CD4-positive, alpha-beta T cell treated with Interleukin-6 at 100 ng/mL for 8 hours (primary cell): ENCODE data around the gene AUTS2.
"Not testable (repeated sequence)": the region's sequence is repeated elsewhere in the genome, so short reads cannot be mapped to it uniquely, and the experiment has no call there.

Experiments used
- DNase-seq: peaks from one replicate; pipeline ENCODE4 v3.0.0-alpha.2; 2020; ENCODE audit warnings: mixed read lengths, low spot score

AUTS2 gene

DNA sequence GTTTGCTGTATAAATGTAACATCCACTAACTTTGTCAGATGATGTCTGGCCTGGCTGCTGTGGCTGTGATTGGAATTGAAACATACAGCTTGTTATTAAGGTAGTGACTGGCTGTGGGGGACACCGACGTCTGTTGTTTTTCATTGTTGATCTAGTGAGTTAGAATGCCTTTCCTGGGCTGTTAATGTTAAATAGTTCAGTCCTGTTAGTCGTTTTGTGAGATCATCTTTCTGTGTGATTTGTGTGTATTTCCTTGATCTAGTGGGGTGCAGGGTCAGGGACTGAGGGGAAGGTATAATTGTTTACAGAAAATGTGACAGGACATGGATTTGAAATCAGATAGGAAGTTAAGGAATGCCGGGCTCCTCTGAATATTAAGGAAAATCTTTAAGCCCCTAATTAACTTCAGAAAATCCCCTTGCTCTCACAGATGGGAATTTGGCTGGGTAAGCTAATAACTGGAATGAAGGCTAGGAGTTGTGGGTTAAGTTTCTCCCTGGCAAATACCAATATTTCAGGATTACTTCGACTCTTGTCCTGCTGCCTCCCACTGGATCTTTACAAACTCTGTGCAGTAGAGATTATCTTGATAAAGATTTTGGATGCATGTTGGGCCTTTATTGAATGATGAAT lies 163.1 kb downstream of the AUTS2 start:
- no peak for DNase-seq

DNA sequence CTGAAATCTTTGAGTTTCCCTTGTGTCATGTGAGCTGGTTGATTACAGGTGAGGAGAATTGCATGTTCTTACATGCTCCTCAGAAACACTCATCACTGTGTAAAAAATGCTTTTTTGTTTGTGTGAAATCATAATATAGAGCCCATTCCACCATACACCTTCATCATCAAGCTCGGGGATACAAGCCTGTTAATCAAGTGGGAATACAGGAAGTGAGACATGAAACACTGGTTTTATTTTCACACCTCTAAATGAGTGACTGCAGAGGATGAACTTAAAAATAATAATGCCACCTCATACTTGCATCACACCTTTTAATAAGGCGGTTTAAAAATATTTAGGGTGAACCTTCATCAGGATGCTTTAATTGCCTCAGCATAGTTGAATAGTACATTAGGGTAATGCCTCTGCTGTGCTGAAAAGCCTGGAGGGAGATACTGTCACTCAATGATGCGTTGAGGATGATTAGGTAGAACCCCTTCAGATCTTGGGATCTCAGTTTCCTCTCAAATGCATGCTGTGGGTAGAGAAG lies 164.6 kb downstream of the AUTS2 start:
- no peak for DNase-seq

DNA sequence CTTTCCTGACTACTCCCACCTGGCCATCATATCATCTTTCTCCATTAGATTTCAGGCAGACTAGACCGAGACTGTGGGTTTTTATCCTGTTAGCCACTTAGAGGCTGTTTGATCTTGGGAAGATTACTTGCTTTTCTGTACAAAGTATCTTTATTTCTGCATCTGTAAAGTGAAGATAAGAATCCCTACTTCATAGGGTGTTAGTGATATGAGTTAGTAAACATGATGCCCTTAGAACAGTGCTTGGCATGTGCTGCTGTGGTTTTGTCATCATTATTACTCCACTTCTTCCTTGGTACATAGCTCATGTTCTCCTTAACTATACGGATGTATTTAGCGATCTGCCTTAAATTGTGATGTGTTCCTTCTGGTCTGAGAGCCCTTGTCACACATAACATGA lies 165.2 kb downstream of the AUTS2 start:
- no peak for DNase-seq

DNA sequence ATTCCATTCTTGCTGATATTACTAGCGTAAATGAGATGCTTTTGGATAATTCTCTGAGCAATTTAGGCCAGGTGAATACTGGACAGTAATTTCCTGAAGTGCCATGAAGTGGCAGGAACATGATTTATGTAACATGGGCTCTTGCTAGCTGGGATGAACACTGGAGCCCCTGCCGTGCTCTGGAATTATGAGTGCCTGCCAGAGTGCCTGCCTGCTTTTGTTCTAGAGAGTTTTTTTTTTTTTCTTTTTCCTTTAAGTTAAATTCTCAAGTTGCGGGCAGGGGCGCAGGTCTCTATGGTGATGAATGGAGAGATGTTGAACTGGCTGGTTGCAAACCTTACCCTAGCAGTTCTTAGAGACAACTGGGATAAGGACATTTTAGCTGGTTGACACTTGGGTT lies 165.9 kb downstream of the AUTS2 start:
- no peak for DNase-seq

DNA sequence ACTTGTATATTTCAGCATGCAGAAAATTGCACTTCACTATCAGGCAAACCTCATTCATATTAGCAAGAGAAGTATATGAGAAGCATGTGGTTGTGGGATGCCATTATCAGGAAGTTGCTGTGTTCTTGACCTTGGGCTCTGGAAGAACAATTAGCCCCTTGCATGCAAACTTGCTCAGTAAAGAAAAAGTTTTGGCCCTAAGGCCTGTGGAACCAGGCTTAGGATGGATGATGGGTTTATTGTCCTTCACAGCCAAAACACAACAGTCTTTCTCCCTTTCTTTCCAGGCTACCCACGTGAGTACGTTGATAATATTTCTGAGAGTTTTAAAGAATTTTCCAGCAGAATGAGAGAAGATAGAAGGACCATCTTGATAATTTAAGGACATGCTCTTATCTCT lies 166.4 kb downstream of the AUTS2 start:
- DNase-seq, result no peak

DNA sequence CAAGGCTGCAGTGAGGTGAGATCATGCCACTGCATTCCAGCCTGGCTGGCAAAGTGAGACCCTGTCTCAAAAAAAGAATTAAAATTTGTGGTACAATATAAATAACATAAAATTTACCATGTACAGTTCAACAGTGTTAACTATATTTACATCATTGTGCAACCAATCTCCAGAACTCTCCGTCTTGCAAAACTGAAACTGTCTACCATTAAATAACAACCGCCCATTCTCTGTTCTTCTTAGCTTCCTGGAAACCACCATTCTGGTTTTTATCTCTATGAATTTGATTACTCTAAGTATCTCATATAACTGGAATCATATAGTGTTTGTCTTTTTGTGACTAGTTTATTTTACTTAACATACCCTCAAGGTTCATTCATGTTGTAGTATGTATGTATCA lies 167.6 kb downstream of the AUTS2 start:
- no peak for DNase-seq

DNA sequence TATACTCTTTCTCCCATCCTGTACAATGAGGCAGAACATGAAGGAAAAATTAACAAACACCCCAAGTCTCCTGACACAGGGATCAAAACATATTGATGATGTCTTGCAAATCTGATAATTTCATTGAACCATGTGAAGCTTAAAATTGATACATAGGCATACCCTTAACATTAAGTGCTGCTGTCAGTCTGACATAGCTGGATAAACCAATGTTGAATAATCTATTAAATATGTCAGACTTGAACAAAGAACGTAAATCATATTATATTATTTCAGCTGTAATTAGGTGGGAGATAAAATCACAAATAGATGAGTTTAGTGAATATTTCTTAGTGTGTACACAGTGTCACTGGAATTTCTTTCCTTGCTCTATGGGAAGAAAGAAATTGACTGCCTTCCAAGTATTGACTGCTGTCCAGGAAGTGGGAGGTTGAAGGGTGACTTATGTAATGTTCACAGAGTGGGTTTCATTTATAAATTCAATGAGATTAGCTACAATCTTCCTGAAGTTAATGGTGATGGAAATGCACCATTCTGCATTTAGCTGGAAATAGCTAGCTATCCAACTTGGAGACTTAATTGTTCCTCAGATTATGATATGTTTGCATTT lies 170.8 kb downstream of the AUTS2 start:
- DNase-seq, result no peak

DNA sequence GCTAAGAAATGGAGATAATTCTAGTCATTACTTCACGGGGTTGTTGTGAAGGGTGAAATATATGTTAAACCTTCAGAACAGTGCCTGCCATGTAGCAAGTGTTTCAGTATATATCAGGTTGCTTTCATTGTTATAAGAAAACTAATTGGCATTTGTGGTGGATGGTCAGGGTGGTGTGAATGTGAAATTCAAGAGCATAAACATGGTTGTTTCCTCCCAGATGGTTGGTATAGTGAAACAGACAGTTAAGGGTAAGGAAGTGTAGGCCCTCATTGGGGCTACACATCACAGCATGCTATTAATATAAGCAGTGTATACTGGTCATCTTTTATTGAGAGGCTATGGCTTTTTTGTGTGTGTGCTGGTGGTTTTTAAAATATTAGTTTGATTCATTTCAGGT lies 171.6 kb downstream of the AUTS2 start:
- DNase-seq, result no peak

DNA sequence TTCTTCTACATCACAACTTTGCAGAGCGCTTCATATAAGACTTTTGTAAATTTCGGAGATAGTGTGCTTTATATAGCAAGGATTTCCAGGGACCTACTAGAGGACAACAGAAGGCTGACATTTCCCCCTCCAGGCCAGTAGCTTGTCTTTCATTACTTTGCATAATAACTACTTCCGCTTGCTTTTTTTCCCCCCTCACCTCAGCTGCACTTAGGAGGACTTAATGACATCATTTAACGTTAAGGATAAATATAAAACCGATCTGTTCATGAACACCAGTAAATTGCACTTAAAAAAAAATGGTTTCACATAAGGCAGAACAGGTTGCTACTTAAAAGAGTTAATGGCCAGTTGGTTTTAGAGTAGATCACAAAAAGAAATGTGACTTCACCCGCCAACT lies 172.3 kb downstream of the AUTS2 start:
- no peak for DNase-seq

DNA sequence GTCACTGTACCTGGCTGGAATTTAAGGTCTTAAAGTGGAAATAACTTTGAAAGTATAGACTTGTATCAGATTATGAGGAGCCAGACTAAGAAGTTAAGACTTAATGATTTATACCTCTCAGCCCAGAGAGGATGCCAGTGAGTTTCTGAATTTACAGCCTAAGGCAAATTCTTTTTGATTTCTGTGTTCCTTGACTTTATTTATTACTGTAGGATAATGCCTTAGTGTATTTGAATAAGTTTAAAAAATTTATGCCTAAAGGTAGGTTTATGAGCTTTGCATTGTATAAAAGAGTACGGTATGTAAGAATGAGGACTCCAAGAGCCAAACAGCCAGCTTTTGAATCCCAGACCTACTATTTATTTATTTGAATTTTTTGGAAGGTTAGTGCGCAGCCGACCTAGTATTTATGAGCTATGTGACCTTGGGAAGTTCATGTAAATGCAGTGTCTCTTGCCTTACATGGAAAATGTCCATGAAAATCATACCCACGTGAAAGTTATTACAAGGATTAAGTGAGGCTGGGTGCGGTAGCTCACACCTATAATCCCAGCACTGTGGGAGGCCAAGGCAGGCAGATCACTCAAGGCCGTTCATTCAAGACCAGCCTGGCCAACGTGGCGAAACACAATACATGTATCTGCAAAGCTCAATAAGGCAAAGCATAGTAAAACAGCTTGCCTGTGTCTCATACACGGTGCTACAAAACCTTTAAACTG lies 174.6 kb downstream of the AUTS2 start:
- DNase-seq, result no peak

DNA sequence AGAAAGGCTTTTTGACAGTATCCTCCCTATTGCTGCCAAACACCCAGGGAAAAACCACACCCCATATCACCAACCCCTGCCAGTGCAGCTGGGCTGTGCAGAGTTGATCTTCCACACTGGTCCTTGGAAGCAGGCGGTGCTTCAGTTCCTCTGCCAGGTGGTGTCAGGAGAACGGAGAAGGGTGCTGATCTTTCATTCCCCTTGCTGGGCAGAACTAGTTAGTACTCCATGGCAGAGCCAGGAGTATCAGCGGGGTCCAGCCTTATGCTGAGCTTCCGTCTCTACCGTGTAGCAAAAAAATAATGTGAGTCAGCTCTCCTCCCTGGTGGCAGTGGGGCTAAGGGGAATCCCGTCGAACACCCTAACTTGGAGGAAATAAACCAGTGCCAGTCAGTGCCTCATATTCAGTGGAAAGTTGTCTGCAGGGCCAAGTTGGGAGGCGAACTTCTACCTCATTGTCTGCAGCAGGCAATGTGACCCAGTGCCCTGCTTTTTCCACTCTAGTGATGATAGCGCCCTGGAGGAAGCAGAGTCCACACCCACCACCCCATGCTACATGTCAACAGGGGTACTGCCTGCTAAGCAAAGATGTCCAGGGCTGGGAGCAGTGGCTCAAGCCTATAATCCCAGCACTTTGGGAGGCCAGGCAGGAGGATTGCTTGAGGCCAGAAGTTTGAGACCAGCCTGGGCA lies 175.4 kb downstream of the AUTS2 start:
- no peak for DNase-seq

DNA sequence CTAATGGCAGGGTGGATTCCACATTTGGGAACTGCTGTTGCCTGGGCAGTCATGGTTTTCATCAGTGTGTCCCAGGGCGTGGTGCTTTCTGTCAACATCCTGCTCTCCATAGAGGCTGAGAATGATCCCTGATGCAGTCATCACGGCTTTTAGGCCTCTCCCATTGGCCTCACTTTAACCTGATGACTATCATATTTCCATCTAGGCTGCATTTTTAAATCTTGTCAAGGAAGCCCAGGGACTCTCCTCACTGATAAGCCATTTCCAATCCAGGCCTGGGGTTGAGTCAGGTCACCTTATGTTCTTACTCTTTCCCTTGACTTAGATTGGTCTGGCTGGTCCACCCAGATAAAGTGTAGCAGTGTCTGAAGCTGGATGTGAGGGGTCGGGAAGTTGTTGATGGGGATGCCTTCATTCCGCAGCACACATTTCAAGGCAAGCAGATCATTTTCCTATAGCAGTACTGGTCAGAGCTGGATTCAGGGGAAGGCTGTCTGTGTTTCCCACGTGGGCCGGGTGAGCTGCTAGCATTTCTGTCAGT lies 177.0 kb downstream of the AUTS2 start:
- no peak for DNase-seq

DNA sequence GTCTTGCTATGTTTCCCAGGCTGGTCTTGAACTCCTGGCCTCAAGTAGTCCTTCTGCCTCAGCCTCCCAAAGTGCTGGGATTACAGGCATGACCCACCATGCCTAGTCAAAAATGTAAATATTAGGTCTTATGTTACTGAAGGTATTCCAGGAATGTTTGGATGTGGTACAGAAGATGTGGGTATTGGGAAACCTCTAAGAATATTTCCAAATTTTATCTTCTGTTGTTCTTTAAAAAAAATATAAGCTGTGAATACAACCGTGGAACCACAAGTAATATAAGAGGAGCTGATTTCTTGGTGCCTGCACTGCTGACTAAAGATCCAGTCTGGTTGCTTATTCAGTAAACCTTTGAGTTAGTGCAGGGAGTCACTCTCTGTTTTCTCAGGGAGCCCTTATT lies 178.3 kb downstream of the AUTS2 start:
- DNase-seq, result no peak

DNA sequence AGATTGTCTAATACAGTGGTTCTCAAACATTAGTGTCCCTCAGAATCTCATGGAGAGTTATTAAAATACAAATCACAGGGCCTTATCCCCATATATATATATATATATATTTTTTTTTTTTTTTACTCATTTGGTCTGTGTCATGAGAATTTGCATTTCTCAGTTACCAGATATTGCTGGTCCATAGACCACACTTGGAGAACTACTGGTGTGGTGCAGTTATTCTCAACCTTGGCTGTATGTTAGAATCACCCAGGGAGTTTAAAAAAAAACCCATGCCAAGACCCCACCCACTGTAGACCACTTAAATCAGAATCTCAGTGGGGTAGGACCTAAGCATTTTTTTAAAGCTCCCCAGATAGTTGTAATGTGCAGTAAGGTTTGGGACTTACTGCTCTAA lies 179.9 kb downstream of the AUTS2 start:
- no peak for DNase-seq

DNA sequence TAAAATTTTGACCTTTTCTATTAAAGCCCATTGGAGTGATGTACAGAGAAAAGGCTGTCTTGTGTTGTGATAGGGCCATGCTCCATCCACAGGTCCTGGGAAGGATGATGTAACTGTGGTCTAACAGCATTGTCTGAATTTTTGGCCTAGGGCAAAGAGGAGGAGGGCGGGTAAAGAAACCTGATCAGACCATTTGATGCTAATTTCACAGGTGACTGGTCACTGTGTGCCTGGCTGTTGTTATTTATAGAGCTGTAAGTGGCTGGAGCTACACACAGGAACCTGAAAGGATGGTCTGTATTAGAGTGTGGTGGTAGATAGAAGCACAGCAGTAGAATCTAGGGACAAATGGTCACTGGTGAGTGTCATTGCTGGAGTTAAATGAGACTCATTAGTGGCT lies 182.1 kb downstream of the AUTS2 start:
- no peak for DNase-seq

DNA sequence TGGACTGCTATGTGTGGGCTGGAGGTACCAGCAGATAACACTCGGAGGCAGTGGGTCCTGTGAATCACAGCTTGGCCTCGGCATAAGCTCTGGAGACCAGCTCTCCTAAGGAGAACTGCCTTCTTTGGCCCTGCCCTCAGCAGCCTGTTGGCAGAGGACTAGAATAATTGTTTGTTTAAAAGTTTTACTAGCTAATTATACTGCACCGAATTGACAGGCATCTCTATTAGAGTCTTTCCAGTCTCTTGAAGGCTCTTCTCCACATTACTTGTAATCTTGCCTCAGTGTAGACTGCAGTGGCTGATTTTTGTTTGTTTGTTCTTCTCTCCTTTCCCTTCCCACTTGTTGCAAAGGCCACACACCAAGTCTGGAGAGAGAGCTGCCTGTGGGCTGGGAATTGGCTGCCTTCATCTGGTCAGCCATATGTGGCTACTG lies 183.2 kb downstream of the AUTS2 start:
- DNase-seq, result no peak

DNA sequence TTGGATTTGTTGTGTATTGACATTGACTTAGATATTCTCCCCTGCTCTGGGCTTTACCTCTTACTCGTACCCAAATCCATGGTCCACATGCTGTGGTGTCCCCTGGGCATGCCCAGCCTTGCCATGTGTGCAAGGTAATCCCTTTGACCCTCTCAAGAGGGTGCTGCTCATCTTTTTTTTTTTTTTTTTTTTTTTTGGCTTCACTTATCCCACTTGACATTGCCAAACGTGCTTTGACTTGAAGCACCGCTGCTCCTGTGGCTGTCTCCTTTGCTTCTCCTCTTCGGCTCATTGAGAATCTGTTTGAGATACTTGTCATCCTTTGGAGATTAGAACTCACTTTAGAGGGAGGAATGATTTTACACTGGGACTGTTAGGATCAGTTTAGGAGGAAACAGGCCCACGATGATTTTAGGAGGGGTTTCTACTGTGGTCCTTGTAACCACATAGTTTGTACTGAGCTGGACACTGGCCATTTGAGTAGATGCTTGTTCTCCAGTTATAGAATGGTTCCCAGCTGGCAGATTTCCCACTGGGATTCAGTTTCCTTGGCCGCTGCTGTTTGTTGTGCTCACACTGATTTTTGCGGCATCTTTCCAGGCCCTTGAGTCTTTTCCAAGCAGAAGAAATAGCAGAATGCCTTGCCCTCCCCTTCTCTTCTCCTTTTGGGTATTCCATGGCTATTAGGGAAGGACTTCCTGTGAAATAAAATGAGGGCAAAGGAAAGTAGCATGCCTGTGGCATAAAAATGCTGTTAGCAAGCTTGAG lies 184.8 kb downstream of the AUTS2 start:
- DNase-seq, result no peak

DNA sequence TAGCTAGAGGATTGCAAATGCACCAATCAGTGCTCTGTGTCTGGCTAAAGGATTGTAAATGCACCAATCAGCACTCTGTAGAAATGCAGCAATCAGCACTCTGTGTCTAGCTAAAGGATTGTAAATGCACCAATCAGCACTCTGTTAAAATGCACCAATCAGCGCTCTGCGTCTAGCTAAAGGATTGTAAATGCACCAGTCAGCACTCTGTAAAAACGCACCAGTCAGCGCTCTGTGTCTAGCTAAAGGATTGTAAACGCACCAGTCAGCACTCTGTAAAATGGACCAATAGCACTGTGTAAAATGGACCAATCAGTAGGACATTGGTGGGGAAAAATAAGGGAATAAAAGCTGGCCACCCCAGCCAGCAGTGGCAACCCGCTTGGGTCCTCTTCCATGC lies 187.9 kb downstream of the AUTS2 start:
- not testable (repeated sequence) for DNase-seq

DNA sequence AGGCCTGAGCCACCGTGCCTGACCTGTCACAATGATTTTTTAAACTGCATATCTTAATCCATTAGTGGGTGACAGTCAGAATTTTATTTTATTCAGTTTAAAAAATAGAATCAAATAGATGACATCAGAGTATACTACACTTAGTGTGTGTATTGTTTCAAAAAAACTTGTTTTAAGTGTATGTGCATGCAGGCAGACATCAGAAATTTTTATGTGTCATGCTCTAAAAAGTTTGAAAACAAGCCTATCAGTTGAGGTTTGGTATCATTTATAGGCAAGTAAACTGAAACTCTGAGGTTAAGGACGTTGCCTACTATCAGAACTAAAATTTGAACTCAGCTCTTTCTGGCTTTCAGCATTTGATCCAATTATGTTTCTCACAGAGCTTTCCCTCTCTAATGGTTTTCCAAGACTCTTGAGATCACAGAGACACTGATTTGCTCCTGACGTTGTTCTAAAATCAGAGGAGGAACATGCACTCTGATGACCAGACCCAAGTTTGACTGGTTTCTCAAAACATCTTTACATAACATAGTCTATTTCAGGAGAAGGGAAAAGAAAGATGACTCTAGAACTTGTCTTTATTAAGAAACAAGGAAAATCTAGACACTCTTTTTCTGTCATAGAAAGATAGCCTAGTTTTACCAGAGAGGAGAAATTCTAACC lies 188.6 kb downstream of the AUTS2 start:
- no peak for DNase-seq

DNA sequence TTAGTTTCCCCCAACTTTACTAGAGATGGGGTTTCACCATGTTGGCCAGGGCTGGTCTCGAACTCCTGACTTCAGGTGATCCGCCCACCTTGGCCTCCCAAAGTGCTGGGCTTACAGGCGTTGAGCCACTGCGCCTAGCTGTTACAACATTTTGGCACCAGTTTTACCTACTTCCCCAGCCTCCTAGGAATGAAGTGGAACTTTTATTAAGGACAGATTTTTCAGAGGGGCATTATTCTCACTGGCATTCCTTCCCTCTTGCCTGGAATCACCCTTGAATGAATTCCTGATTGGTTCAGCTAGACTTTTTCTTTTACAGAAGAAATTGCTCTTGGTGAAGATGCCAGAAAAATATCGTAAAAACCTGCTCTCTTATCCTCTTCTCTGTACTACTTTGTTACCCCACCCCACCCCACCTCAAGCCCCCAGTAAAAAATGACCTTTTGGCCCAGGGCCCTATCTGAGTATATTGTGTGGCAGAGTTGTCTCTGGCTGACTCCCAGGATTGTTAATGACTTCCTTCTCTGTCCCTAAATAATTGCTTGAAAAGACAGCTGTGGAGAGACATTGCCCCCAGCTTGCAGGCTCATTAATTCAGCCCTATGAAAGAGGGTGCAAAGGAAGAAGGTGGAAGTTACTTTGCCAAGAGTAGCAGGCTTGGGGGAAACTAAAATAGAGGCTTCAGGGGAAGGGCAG lies 189.6 kb downstream of the AUTS2 start:
- no peak for DNase-seq

DNA sequence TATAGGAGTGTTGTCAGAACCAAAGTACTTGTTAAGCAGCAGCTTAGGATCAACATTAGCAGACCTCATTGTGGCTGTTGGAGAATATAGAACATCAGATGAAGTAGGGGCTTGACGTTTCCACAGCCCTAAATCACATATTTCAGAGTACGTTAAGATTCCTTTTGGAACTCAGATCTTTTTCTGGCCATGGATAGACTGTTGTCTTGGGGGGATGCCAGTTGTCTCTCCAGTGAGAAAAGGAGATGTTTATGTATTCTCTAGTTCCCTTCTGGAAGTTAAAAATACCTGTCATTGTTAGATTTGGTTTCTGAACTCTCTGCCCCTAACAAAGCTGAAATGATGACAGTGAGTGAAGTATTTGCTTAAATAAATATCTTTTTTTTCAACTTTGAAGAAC lies 191.3 kb downstream of the AUTS2 start:
- no peak for DNase-seq
